Measurements from ENCODE around the gene CELF5.
"Not testable (repeated sequence)": the region's sequence is repeated elsewhere in the genome, so short reads cannot be mapped to it uniquely, and the experiment has no call there.

Gene CELF5

GRCh38 chr19:3190921-3191805 is 33.3 kb upstream of the CELF5 start:
- DNase-seq, result no peak

GRCh38 chr19:3191806-3192104 is 32.7 kb upstream of the CELF5 start:
- not testable (repeated sequence) for DNase-seq

GRCh38 chr19:3192228-3192635 is 32.2 kb upstream of the CELF5 start:
- no peak for DNase-seq

DNA sequence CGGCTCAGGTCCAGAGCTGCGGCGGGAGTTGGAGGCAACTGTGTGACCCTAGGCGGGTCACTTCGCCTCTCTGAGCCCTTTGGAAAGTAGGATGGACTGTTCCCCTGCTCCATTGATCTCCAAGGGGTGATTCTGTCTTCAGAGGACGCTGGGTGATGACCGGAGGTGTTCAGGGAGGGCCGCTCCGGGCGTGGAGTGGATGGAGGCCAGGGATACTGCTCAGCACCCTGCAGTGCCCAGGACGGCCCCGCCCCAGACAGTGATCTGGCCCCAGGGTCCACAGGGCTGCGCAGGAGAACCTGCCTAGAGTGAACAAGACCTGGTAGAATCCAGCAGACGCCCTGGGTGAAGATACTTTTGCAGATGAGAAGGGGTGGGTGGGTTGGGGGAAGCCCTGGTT is 31.8 kb upstream of the CELF5 start:
- no peak for DNase-seq

GRCh38 chr19:3193256-3194105 is 31.0 kb upstream of the CELF5 start:
- no peak for DNase-seq

DNA sequence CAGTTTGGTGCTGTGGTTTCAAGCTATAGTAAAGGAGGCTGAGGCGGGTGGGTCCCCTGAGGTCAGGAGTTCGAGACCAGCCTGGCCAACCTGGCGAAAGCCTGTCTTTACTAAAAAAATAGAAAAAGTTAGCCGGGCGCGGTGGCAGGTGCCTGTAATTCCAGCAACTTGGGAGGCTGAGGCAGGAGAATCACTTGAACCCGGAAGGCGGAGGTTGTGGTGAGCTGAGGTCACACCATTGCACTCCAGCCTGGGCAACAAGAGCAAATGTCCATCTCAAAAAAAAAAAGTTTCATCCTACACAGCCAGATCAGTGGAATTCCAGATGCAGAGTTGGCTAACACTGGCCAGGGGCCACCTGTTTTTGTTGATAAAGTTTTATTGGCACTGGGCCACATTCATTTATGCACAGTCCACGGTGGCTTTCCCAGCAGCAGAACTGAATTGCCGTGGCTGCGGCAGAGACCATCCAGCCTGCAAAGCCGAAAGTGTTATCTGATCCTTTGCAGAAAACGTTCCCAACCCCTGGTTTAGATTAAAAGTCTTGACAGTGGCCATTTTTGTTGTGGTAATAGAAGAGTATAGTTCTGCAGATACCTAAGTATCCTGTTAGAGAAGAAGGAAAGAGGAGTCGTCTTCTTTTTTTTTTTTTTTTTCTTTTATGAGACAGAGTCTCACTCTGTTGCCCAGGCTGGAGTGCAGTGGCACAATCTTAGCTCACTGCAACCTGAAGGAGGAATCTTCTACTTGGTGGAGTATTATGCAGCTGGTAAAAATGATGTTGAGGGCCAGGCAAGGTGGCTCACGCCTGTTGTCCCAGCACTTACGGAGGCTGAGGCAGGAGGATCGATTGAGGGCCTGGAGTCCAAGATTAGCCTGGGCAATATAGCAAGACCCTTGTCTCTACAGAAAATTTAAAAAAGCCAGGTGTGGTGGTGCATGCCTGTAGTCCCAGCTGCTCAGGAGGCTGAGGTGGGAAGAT is 30.1 kb upstream of the CELF5 start:
- no peak for DNase-seq

DNA sequence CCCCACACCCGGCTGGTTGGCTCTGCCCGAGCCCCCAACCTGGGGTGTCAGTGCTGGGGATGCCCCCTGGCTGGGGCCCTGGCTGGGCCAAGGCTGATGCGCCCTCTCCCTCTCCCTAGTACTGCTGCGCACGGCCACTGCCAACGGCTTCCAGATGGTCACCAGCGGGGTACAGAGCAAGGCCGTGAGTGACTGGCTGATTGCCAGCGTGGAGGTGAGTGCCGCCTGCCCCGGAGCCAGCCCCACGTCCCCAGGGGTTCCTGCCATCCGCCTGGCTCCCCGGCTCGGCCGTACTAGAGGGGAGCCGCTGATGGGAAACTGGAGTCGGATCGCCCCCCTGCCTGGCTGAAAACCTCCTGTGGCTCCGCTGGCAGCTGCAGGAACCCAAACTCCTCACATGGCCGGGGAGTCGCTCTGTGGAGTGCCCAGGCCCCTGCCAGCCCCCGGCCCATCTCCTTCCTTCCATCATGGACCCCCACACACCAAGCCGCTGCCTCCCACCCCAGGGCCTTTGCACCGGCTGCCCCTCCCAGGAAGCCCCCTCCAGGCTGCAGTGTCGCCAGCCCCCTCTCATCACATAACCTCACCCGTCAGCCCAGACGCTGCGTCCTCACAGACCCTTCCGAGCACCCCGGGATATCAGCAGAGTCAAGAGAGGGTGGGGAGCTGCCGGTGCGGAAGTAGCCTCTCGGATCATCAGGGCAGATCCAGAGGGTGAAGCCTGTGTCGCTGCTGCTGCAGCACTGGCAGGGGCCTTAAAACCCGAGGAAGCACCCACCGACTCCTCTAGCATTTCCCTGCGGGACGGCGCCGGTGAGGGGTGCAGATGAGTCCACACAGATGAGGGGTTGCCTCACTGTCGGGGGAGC is 28.2 kb upstream of the CELF5 start:
- DNase-seq, result no peak

- no peak for DNase-seq
These were observed 27.6 kb upstream of the CELF5 start for GRCh38 chr19:3196933-3197205.

DNA sequence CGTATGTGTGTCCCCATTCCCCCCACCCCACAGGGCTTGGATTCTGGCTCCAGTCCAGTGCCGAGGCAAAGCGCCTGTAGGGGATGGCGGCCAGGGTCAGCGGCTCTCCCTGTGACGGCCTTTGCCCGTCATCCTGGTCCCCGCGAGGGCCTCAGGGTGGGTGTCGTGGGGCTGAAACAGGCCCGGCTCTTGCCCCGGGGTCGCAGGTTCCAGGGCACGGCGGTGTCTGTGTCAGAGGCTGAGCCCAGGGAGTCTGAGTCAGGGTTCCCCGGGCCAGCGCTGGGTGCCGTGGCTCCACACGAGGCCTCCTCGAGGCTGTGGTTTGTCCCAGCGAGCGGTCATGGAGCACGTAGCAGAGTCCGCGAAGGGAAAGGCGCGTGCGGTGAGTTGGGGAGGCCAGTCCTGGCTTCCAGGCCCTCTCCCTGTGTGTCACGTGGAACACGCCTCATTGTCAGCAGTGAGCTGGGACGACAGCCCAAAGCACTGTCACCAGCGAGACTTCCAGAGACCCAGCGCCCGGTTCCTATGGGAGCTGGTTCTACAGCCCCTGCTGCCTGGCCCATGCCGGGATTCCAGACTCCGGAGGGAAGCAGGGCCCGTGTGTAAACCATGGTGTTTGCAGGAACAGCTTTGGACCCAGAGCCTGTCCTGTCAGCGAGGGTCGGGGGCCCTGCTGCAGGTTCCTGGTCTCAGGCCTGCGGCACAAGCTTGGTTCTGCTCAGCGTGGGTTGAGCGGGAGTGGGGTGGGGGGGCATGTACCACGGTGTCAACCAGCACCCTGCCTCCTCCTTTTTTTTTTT is 25.4 kb upstream of the CELF5 start:
- DNase-seq, result no peak

DNA sequence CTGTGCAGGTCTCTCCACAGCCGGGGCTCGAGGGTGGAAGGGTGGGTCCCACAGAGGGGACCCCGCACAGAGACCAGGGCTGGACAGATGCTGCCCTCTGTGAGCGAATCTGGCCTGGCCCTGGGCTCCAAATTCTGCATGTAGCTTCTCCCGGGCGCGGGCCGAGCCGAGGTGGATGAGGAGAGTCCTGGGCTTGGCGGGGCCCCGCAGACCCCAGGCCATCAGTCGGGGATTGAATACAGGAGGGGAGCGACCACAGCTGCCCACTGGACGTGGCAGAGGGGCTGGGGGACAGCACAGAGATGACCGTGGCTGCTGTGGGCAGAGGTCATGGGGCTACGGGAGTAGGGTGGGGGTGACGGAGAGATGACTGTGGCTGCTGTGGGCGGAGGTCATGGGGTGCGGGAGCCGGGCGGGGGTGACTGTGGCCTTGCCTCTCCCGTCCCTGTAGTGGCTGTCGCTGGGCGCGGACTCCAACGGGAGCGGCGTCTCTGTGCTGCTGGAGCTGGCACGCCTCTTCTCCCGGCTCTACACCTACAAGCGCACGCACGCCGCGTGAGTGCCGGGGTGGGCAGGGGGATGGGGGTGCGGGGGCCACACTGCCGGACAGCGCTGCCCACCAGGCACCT is 23.3 kb upstream of the CELF5 start:
- no peak for DNase-seq

DNA sequence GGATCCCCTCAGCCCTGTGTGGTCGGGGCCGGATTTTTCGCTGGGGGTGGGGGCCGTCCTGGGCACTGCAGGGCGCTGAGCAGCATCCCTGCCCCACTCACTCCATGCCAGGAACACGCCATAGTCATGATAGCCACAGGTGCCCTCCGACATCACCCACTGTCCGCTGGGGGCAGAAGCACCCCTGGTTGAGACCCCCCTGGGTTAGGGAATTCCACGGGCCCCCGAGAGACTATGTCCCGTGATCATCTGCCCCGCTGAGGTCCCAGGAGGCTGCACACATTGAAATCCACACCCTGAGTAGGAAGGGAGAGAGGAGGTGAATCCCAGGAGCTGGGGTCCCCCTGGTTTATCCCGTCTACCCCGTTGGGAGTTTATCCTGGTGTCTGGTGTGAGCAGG is 22.6 kb upstream of the CELF5 start:
- DNase-seq, result no peak

- no peak for DNase-seq
These were observed 22.1 kb upstream of the CELF5 start for GRCh38 chr19:3202346-3202745.

DNA sequence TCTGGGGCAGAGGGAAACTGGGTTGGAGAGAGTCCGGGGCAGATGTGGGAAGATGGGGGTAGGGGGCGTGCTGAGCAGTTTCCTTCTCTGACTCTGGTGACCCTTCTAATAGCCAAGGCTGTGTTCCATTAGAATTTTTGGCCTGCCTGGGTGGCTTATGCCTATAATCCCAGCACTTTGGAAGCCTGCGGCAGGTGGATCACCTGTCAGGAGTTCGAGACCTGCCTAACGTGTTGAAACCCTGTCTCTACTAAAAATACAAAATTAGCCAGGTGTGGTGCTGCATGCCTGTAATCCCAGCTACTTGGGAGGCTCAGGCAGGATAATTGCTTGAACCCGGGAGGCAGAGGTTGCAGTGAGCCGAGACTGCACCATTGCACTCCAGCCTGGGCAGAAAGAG is 21.6 kb upstream of the CELF5 start:
- not testable (repeated sequence) for DNase-seq

GRCh38 chr19:3203805-3204645 is 20.4 kb upstream of the CELF5 start:
- no peak for DNase-seq

DNA sequence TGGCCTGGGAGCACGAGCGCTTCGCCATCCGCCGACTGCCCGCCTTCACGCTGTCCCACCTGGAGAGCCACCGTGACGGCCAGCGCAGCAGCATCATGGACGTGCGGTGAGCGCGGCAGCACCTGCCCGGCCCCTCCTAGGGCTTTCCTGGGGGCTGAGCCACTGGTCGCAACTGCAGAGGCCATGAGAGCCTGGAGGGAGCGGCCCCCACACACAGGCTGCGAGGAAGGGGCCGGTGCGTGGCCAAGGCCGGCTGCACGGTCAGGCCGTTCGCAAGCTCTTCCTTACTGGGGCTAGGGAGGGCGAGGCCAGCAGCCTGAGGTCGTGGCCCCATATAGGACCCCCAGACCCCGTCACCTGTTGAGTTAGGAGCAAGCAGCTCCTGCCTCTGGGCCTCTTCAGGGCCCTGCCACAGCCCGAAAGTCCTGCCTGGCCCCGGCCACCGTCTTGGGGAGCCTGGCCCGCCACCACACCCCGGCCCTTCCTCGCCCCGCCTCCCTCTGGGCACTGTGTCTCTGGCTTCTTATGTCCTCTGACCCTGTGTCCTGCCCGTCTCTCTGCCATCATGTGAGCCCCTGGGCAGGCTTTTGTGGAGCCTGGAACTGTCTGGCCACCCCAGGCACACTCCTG is 19.7 kb upstream of the CELF5 start:
- no peak for DNase-seq

DNA sequence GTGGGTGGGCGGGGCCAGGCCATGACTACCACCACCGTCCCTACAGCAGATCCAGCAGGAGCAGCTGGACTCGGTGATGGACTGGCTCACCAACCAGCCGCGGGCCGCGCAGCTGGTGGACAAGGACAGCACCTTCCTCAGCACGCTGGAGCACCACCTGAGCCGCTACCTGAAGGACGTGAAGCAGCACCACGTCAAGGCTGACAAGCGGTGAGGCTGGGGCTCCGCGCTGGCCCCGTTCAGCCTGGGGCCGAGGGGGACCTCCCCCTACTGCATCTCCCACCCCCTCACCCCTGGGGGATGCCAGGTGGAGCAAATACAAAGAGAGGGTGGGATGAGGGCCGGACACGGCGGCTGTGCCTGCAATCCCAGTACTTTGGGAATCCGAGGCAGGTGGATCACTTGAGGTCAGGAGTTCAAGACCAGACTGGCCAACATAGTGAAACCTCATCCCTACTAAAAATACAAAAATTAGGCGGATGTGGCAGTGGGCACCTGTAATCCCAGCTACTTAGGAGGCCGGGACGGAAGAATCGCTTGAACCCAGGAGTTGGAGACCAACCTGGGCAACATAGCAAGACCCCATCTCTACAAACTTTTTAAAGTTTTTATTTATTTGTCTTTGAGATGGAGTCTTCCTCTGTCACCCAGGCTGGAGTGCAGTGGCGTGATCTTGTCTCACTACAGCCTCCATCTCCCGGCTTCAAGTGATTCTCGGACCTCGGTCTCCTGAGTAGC is 18.1 kb upstream of the CELF5 start:
- DNase-seq, result no peak

DNA sequence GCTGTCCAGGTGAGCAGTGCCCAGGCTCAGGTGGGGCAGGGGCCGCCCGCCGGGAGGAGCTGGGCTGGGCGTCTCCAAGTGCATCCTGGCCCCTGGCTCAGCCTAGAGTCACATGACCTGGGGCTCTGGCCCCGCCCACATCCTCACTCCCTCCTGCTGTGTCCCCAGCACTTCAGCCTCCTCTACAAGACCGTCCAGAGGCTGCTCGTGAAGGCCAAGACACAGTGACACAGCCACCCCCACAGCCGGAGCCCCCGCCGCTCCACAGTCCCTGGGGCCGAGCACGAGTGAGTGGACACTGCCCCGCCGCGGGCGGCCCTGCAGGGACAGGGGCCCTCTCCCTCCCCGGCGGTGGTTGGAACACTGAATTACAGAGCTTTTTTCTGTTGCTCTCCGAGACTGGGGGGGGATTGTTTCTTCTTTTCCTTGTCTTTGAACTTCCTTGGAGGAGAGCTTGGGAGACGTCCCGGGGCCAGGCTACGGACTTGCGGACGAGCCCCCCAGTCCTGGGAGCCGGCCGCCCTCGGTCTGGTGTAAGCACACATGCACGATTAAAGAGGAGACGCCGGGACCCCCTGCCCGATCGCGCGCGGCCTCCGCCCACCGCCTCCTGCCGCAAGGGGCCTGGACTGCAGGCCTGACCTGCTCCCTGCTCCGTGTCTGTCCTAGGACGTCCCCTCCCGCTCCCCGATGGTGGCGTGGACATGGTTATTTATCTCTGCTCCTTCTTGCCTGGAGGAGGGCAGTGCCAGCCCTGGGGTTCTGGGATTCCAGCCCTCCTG is 16.8 kb upstream of the CELF5 start:
- DNase-seq, result no peak

All from AML-193 (cell line).